Prostate gland (tissue), 2 donors: ENCODE data around the gene FMN1.

Experiments used
- CTCF ChIP-seq, 4 experiments: fragments of 200-600 bp in 2 of 4; fragments of 450-650 bp in 2 of 4; sonication (generic) in 2 of 4; IDR thresholded peaks; 1 replicate in 3 of 4; 2 replicates in 1 of 4; pipeline ENCODE4 v1.5.1; 2016 to 2019; ENCODE audit warnings: antibody characterized with exemption in 4 of 4, mild to moderate bottlenecking in 2 of 4, moderate library complexity in 2 of 4
- POLR2A ChIP-seq: fragments of 450-650 bp; IDR thresholded peaks from one replicate; pipeline ENCODE4 v1.6.1; 2016; ENCODE audit warnings: antibody characterized with exemption, mild to moderate bottlenecking

- TF ChIP-seq CTCF (IDR thresholded peaks at IDR 0.05) (no peak), POLR2A (no peak)
Measured at GRCh38 chr15:33109345-33109744, 85.2 kb downstream of the FMN1 start.
